NCI-H446 treated with DMSO at 0.1 percent for 48 hours (cell line): ENCODE data around the gene TXNIP.

Experiments used
- DNase-seq: peaks from one replicate; lab custom pipeline; 2025; lab: John Stamatoyannopoulos, UW

The TXNIP gene

GRCh38 chr1:145985502-145986439 is 10.6 kb downstream of the TXNIP start:
- DNase-seq, result peak; percentile 22

- no peak for DNase-seq
These were observed 11.3 kb downstream of the TXNIP start for GRCh38 chr1:145985129-145985501.

GRCh38 chr1:145983960-145984830 is 12.2 kb downstream of the TXNIP start:
- no peak for DNase-seq

GRCh38 chr1:145983206-145983675 is 13.1 kb downstream of the TXNIP start:
- DNase-seq, result no peak

GRCh38 chr1:145982010-145982723 is 14.2 kb downstream of the TXNIP start:
- no peak for DNase-seq

- no peak for DNase-seq
These were observed 15.9 kb downstream of the TXNIP start for GRCh38 chr1:145980457-145980994.

- no peak for DNase-seq
These were observed 16.5 kb downstream of the TXNIP start for GRCh38 chr1:145979746-145980456.

GRCh38 chr1:145978854-145979745 is 17.3 kb downstream of the TXNIP start:
- peak; percentile 50 for DNase-seq

- no peak for DNase-seq
These were observed 17.9 kb downstream of the TXNIP start for GRCh38 chr1:145978471-145978853.

- DNase-seq, result peak; percentile 57
These were observed 18.6 kb downstream of the TXNIP start for GRCh38 chr1:145977486-145978470.

- DNase-seq, result no peak
These were observed 19.4 kb downstream of the TXNIP start for GRCh38 chr1:145977016-145977415.

GRCh38 chr1:145975216-145975615 is 21.2 kb downstream of the TXNIP start:
- DNase-seq, result no peak

GRCh38 chr1:145974721-145975120 is 21.7 kb downstream of the TXNIP start:
- DNase-seq, result no peak

GRCh38 chr1:145972580-145972979 is 23.8 kb downstream of the TXNIP start:
- no peak for DNase-seq

GRCh38 chr1:145967288-145967687 is 29.1 kb downstream of the TXNIP start:
- no peak for DNase-seq

GRCh38 chr1:145965119-145965744 is 31.1 kb downstream of the TXNIP start:
- DNase-seq, result no peak

GRCh38 chr1:145964328-145965118 is 31.9 kb downstream of the TXNIP start, which contains the start of the genes ANKRD34A and POLR3GL:
Gene ANKRD34A (minus strand): TSS chr1:145964575. CDS start chr1:145961759, 2,816 bp downstream.
Gene POLR3GL (plus strand): TSS chr1:145964690. CDS start chr1:145974866, 10,176 bp downstream.
- DNase-seq, result peak; percentile 76
